Stimulated activated CD8-positive, alpha-beta memory T cell treated with anti-CD3 and anti-CD28 coated beads, Interleukin-4, amount 100 ng/mL, for 4 hours (primary cell): ENCODE results near the gene ICOS.
"Not testable (repeated sequence)": the region's sequence is repeated elsewhere in the genome, so short reads cannot be mapped to it uniquely, and the experiment has no call there.

Experiments
- DNase-seq, 2 donors: peaks; one replicate each; pipeline ENCODE4 v3.0.0-alpha.2; 2020; ENCODE audit warnings: low read depth in 2 of 2, low spot score in 1 of 2

Gene ICOS

GRCh38 chr2:203916756-203917155 is 19.8 kb upstream of the ICOS start:
- no peak for DNase-seq

GRCh38 chr2:203918264-203918663 is 18.3 kb upstream of the ICOS start:
- DNase-seq, result no peak

GRCh38 chr2:203918839-203919238 is 17.7 kb upstream of the ICOS start:
- DNase-seq, result no peak

GRCh38 chr2:203925512-203926158 is 10.9 kb upstream of the ICOS start:
- no peak for DNase-seq

GRCh38 chr2:203928849-203929248 is 7.7 kb upstream of the ICOS start:
- DNase-seq, result no peak

- not testable (repeated sequence) for DNase-seq
Measured at GRCh38 chr2:203931262-203931661, 5.3 kb upstream of the ICOS start.

- DNase-seq, result no peak
Measured at GRCh38 chr2:203934041-203934492, 2.5 kb upstream of the ICOS start.

GRCh38 chr2:203934711-203935438 is 1.7 kb upstream of the ICOS start:
- DNase-seq, result no peak

GRCh38 chr2:203935568-203935967 is 995 bp upstream of the ICOS start:
- no peak for DNase-seq

- no peak for DNase-seq
Measured at GRCh38 chr2:203936949-203937348, 386 bp downstream of the ICOS start.

- DNase-seq, result no peak
Measured at GRCh38 chr2:203937788-203938187, 1.2 kb downstream of the ICOS start.

- DNase-seq, result no peak
Measured at GRCh38 chr2:203940039-203940438, 3.5 kb downstream of the ICOS start.

- DNase-seq, result not testable (repeated sequence)
Measured at GRCh38 chr2:203943493-203944382, 7.2 kb downstream of the ICOS start.

- DNase-seq, result no peak
Measured at GRCh38 chr2:203948733-203949132, 12.2 kb downstream of the ICOS start.

- DNase-seq, result no peak
Measured at GRCh38 chr2:203949228-203949627, 12.7 kb downstream of the ICOS start.

GRCh38 chr2:203951366-203951902 is 14.9 kb downstream of the ICOS start:
- no peak for DNase-seq

- DNase-seq, result no peak
Measured at GRCh38 chr2:203959265-203959664, 22.7 kb downstream of the ICOS start.

GRCh38 chr2:203959672-203960071 is 23.1 kb downstream of the ICOS start:
- no peak for DNase-seq

GRCh38 chr2:203960811-203961210 is 24.2 kb downstream of the ICOS start:
- no peak for DNase-seq

- DNase-seq, result not testable (repeated sequence)
Measured at GRCh38 chr2:203965190-203965589, 28.6 kb downstream of the ICOS start.

- DNase-seq, result no peak
Measured at GRCh38 chr2:203971251-203971650, 34.7 kb downstream of the ICOS start.
